Measurements from ENCODE around the gene ARF6.
"Not testable (repeated sequence)": the region's sequence is repeated elsewhere in the genome, so short reads cannot be mapped to it uniquely, and the experiment has no call there.

Gene ARF6

GRCh38 chr14:49893309-49894213 lies 679 bp downstream of the ARF6 start:
- Histone ChIP-seq H3K4me1 (ENCODE audit: control insufficient read depth in 1 of 2, insufficient read depth in 1 of 2, low read depth in 1 of 2, low read length in 1 of 2) (peaks cover 39 to 53% of the 10 kb centered on the region in 2 experiments), H3K9me3 (no peaks in the 10 kb centered on the region), H3K27ac (peak overlapping the region; percentile 99), H3K27me3 (no peaks in the 10 kb centered on the region), H3K36me3 (peaks cover 24% of the 10 kb centered on the region), H3K4me3 (ENCODE audit: low read depth in 1 of 2, low read length in 1 of 2) (peak overlapping the region; percentile 90 to 98)
- TF ChIP-seq CTCF (IDR thresholded peaks at IDR 0.05), result no peak

GRCh38 chr14:49894214-49895107 lies 1.6 kb downstream of the ARF6 start:
- Histone ChIP-seq H3K27ac (peak overlapping the region; percentile 99), H3K36me3 (peaks cover 24% of the 10 kb centered on the region), H3K4me3 (ENCODE audit: low read depth in 1 of 2, low read length in 1 of 2) (peak overlapping the region; percentile 90 to 98), H3K4me1 (ENCODE audit: control insufficient read depth in 1 of 2, insufficient read depth in 1 of 2, low read depth in 1 of 2, low read length in 1 of 2) (peaks cover 39 to 53% of the 10 kb centered on the region in 2 experiments)
- H3K27me3 ChIP-seq, H3K9me3 ChIP-seq: not testable (repeated sequence)

GRCh38 chr14:49895480-49895879 lies 2.6 kb downstream of the ARF6 start:
- no peak overlapping the region for H3K4me3 ChIP-seq (ENCODE audit: low read depth in 1 of 2, low read length in 1 of 2)
- no peaks in the 10 kb centered on the region for H3K9me3 ChIP-seq
- TF ChIP-seq CTCF (IDR thresholded peaks at IDR 0.05), result no peak
- H3K36me3 ChIP-seq, result peaks cover 24% of the 10 kb centered on the region
- no peaks in the 10 kb centered on the region for H3K27me3 ChIP-seq
- peaks cover 39 to 53% of the 10 kb centered on the region in 2 experiments for H3K4me1 ChIP-seq (ENCODE audit: control insufficient read depth in 1 of 2, insufficient read depth in 1 of 2, low read depth in 1 of 2, low read length in 1 of 2)
- peak overlapping the region; percentile 99 for H3K27ac ChIP-seq

- not testable (repeated sequence) for H3K27me3 ChIP-seq; H3K4me3 ChIP-seq (ENCODE audit: low read depth in 1 of 2, low read length in 1 of 2); H3K9me3 ChIP-seq
- H3K36me3 ChIP-seq, result peaks cover 24% of the 10 kb centered on the region
- peak overlapping the region; percentile 99 for H3K27ac ChIP-seq
- peaks cover 39 to 53% of the 10 kb centered on the region in 2 experiments for H3K4me1 ChIP-seq (ENCODE audit: control insufficient read depth in 1 of 2, insufficient read depth in 1 of 2, low read depth in 1 of 2, low read length in 1 of 2)
Measured at GRCh38 chr14:49896272-49896671, 3.4 kb downstream of the ARF6 start.

- Histone ChIP-seq H3K27ac (no peak overlapping the region), H3K27me3 (no peaks in the 10 kb centered on the region), H3K36me3 (peaks cover 24% of the 10 kb centered on the region), H3K4me3 (ENCODE audit: low read depth in 1 of 2, low read length in 1 of 2) (no peak overlapping the region), H3K4me1 (ENCODE audit: control insufficient read depth in 1 of 2, insufficient read depth in 1 of 2, low read depth in 1 of 2, low read length in 1 of 2) (peaks cover 36 to 50% of the 10 kb centered on the region in 2 experiments), H3K9me3 (no peaks in the 10 kb centered on the region)
- TF ChIP-seq CTCF (IDR thresholded peaks at IDR 0.05), result no peak
Measured at GRCh38 chr14:49896966-49897365, 4.1 kb downstream of the ARF6 start.

- peaks cover 24% of the 10 kb centered on the region for H3K36me3 ChIP-seq
- H3K4me3 ChIP-seq (ENCODE audit: low read depth in 1 of 2, low read length in 1 of 2), result no peak overlapping the region
- H3K27me3 ChIP-seq, result no peaks in the 10 kb centered on the region
- no peak for TF ChIP-seq CTCF (IDR thresholded peaks at IDR 0.05)
- H3K4me1 ChIP-seq (ENCODE audit: control insufficient read depth in 1 of 2, insufficient read depth in 1 of 2, low read depth in 1 of 2, low read length in 1 of 2), result peaks cover 32 to 46% of the 10 kb centered on the region in 2 experiments
- no peak overlapping the region for H3K27ac ChIP-seq
- no peaks in the 10 kb centered on the region for H3K9me3 ChIP-seq
Measured at GRCh38 chr14:49897414-49897813, 4.5 kb downstream of the ARF6 start.
